Measurements from ENCODE around the gene SLFNL1. TPM values are rescaled to one million over a fixed set of nuclear protein-coding genes. Genes with fewer than 3 reads are reported as not detected.

Gene SLFNL1
- total RNA-seq, 1 experiment from 2014 or later, result 0.39 TPM

- BruUV-seq (replicated peaks), result no TSS peak
- Histone ChIP-seq H3K9me3 (ENCODE audit: low read depth, low read length, poor library complexity, severe bottlenecking) (no peaks in the 10 kb centered on the region), H3K27ac (ENCODE audit: low read depth, low read length, poor library complexity, severe bottlenecking) (no peak overlapping the region), H3K27me3 (replicated peaks; ENCODE audit: insufficient read depth, low read depth, low read length, poor library complexity) (no peaks in the 10 kb centered on the region), H3K36me3 (ENCODE audit: insufficient read depth, low read length, poor library complexity, severe bottlenecking) (peaks cover 73% of the 10 kb centered on the region), H3K4me1 (ENCODE audit: insufficient read depth, low read length, poor library complexity, severe bottlenecking) (no peaks in the 10 kb centered on the region), H3K4me3 (ENCODE audit: low read depth, low read length, poor library complexity, severe bottlenecking) (no peak overlapping the region)
- intact Hi-C loops (cut with micrococcal nuclease; ENCODE audit: unreplicated experiment), result no loop called here
- ChIA-PET POLR2A (ENCODE audit: low non-redundant PET) (no interaction called here), CTCF (no interaction called here)
- DNase-seq (ENCODE audit: low spot score), result no peak
- TF ChIP-seq CTCF (conservative IDR thresholded peaks at IDR 0.05; ENCODE audit: low read depth, low read length) (no peak), EZH2 (IDR thresholded peaks at IDR 0.05; ENCODE audit: borderline replicate concordance, low read depth, low read length, poor library complexity, severe bottlenecking) (no peak)
Measured at GRCh38 chr1:41013796-41014195, 7.7 kb downstream of the SLFNL1 start.

- CTCF ChIA-PET, result no interaction called here
- no peak overlapping the region for H3K27ac ChIP-seq (ENCODE audit: low read depth, low read length, poor library complexity, severe bottlenecking)
- no peak overlapping the region for H3K4me3 ChIP-seq (ENCODE audit: low read depth, low read length, poor library complexity, severe bottlenecking)
- no peaks in the 10 kb centered on the region for H3K9me3 ChIP-seq (ENCODE audit: low read depth, low read length, poor library complexity, severe bottlenecking)
- H3K36me3 ChIP-seq (ENCODE audit: insufficient read depth, low read length, poor library complexity, severe bottlenecking), result peaks cover 77% of the 10 kb centered on the region
- H3K27me3 ChIP-seq (replicated peaks; ENCODE audit: insufficient read depth, low read depth, low read length, poor library complexity), result no peaks in the 10 kb centered on the region
- intact Hi-C loops (cut with micrococcal nuclease; ENCODE audit: unreplicated experiment), result no loop called here
- POLR2A ChIA-PET (ENCODE audit: low non-redundant PET), result no interaction called here
- TF ChIP-seq EZH2 (IDR thresholded peaks at IDR 0.05; ENCODE audit: borderline replicate concordance, low read depth, low read length, poor library complexity, severe bottlenecking) (no peak), CTCF (conservative IDR thresholded peaks at IDR 0.05; ENCODE audit: low read depth, low read length) (no peak)
- no peaks in the 10 kb centered on the region for H3K4me1 ChIP-seq (ENCODE audit: insufficient read depth, low read length, poor library complexity, severe bottlenecking)
- no TSS peak for BruUV-seq (replicated peaks)
- DNase-seq (ENCODE audit: low spot score), result no peak
Measured at GRCh38 chr1:41013024-41013423, 8.5 kb downstream of the SLFNL1 start.

DNA sequence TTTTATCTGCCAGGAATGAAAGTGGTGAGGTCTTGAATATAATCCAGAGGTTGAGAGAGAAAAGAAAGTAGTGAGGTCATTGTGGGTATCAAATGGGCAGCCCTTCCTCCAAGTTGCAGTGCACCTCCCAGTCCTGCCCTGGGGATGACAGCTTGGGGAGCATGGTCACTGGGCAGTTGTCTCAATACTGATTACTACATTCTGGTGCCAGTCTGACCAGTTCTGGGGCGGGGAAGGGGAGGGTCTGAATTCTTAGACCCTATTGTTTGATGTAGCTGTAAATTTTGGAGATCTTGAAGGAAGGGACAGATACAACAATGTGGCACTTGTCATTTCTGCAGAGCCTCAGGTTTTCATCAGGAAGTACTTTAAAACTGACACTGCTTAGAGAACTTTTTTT, 11.2 kb downstream of the SLFNL1 start:
- no peaks in the 10 kb centered on the region for H3K27me3 ChIP-seq (replicated peaks; ENCODE audit: insufficient read depth, low read depth, low read length, poor library complexity)
- TF ChIP-seq EZH2 (IDR thresholded peaks at IDR 0.05; ENCODE audit: borderline replicate concordance, low read depth, low read length, poor library complexity, severe bottlenecking) (no peak), CTCF (conservative IDR thresholded peaks at IDR 0.05; ENCODE audit: low read depth, low read length) (no peak)
- no peak overlapping the region for H3K27ac ChIP-seq (ENCODE audit: low read depth, low read length, poor library complexity, severe bottlenecking)
- intact Hi-C loops (cut with micrococcal nuclease; ENCODE audit: unreplicated experiment), result no loop called here
- no peak for DNase-seq (ENCODE audit: low spot score)
- no TSS peak for BruUV-seq (replicated peaks)
- H3K4me3 ChIP-seq (ENCODE audit: low read depth, low read length, poor library complexity, severe bottlenecking), result no peak overlapping the region
- CTCF ChIA-PET, result no interaction called here
- H3K36me3 ChIP-seq (ENCODE audit: insufficient read depth, low read length, poor library complexity, severe bottlenecking), result peaks cover 90% of the 10 kb centered on the region
- POLR2A ChIA-PET (ENCODE audit: low non-redundant PET), result no interaction called here
- no peaks in the 10 kb centered on the region for H3K4me1 ChIP-seq (ENCODE audit: insufficient read depth, low read length, poor library complexity, severe bottlenecking)
- no peaks in the 10 kb centered on the region for H3K9me3 ChIP-seq (ENCODE audit: low read depth, low read length, poor library complexity, severe bottlenecking)
